CD1c-positive myeloid dendritic cell (primary cell): ENCODE results near the gene KRT71.

ENCODE experiments used
- DNase-seq: peaks from one replicate; pipeline ENCODE4 v3.0.0-alpha.2; 2016; ENCODE audit errors: extremely low spot score

The KRT71 gene

DNA sequence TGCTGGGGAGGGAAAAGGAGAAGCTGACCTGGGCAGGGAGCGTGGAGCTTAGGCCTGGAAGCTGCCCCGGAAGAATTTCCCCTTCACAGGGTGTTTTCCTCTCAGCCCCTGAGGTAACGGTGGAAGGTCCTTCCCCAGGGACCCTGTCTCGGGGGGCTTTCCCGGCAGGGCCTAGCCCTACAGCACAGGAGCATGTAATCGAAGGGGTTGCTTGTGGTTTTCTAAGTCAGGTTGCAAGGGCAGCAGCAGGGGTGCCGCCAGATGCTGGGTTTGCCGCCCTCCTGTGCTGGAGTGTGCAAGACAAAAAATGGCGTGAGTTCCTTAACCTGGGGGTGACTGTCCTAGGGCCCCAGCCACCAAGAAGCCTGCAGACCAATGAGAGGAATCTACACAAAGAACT is 22.3 kb upstream of the KRT71 start:
- DNase-seq: no peak

DNA sequence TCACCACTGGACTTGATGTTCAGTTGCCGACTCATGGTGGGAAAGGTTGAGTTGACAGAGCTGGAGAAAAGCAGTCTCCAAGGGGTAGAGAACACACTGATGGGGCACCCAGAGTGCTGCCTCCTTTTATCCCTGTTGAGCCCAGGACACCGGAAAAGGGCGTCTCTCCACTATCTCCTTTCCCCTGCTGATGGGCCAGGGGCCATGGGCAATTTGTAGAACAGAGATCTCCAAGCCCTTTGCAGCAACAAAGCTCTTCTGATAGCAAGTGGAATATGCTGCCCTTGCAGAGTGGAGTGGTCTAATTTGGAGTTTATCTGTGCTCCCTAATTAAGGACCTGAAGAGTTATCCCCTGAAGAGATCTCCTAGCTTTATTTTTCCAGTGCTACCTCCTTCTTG is 20.8 kb upstream of the KRT71 start, which contains the start of gene KRT74:
Gene KRT74 (minus strand): TSS at position 101 of the 400 bp plus-strand sequence. CDS start 66 bp downstream, at position 35.
- DNase-seq: no peak

- DNase-seq: no peak
Measured at GRCh38 chr12:52573306-52573705, 20.4 kb upstream of the KRT71 start.

DNA sequence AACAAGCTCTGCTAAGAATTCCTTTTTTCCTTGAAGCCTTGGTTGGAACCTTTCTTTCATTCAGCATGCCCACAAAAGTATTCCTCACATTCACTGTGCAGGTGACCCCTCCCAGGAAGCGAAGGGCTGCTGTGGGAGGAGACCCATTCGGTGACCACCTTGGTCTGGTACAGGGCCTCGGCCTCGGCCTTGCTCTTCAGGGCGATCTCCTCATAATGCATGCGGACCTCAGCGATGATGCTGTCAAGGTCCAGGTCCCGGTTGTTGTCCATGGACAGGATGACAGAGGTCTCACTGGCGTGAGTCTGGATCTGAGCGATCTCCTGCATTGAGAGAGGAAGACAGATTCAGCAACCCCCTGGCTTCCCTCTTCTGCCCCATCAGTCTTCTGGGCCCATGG is 17.6 kb upstream of the KRT71 start:
- no peak for DNase-seq

- no peak for DNase-seq
Measured at GRCh38 chr12:52568111-52568510, 15.2 kb upstream of the KRT71 start.

DNA sequence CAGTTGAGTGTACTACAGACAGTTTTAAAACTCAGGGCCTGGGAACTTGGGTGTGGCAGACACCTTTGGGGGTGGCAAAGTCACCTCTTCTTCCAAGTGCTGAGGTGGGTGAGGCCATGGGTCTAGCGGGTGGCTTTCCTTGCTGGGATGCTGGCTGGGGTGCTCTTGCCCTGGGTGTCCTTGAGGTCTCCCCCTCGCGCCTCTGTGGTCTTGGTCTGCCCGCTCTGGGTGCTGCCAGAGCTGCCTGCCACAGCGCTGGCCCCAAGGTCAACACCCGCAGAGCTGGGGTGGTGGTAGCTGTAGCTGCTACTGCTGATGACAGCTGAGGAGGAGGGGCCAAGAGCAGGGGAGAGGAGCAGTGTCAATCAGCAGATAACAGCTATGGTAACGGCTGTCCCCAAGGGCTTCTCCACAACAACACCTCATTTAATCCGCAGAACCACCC is 13.9 kb upstream of the KRT71 start:
- DNase-seq: peak; percentile 11

- DNase-seq: no peak
Measured at GRCh38 chr12:52564582-52564981, 11.6 kb upstream of the KRT71 start.

- no peak for DNase-seq
Measured at GRCh38 chr12:52561880-52562449, 9.0 kb upstream of the KRT71 start.

- DNase-seq: no peak
Measured at GRCh38 chr12:52559979-52560378, 7.0 kb upstream of the KRT71 start.

DNA sequence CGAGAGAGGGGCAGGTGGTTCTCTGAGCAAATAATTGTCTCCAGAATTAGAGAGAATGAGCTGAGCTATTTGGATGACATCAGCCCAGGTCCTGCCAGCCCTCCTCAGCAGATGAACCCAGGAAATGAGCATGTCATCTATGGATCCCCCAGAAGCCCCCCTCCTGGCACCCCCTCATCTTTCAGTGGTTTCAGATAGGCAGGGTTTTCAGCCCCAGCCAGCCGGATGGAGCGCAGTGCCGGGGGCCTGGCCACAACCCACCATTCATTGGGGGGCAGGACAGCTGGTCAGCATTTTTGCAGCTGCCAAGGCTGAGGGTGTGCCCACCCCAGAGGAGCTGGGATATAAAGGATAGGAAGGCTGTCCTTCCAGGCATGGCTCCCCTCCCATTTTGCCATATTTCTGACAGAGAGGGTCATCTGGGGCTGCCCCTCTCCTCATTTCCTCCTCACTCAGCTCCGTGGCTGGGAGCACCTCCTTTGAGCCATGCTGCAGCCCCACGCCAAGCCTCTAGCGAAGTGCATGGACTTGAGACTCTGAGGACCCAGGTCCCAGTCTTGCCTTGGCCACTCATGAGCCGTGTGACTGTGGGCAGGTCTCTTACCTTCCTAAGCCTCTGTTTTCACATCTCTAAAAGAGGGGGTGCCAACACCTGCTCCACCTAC is 6.0 kb upstream of the KRT71 start:
- no peak for DNase-seq

- no peak for DNase-seq
Measured at GRCh38 chr12:52557476-52557875, 4.5 kb upstream of the KRT71 start.

GRCh38 chr12:52555577-52555976 is 2.6 kb upstream of the KRT71 start:
- no peak for DNase-seq

GRCh38 chr12:52552055-52552454 is 890 bp downstream of the KRT71 start:
- DNase-seq: no peak

GRCh38 chr12:52551216-52551865 is 1.6 kb downstream of the KRT71 start:
- DNase-seq: no peak

DNA sequence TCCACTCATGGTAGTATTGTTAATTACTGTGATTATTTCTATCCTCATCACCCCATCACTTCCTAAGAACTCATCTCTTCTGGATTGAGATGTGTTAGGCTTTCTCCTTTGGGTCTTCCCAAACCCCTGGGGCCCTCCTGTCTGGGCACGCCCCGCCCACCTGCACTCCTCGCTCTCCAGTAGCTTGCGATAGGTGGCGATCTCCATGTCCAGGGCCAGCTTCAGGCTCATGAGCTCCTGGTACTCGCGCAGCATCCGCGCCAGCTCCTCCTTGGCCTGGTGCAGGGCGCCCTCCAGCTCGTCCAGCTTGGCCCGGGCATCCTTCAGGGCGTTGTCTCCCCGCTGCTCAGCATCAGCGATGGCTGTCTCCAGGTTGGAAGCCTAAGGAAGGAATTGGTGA is 6.8 kb downstream of the KRT71 start:
- DNase-seq: no peak

DNA sequence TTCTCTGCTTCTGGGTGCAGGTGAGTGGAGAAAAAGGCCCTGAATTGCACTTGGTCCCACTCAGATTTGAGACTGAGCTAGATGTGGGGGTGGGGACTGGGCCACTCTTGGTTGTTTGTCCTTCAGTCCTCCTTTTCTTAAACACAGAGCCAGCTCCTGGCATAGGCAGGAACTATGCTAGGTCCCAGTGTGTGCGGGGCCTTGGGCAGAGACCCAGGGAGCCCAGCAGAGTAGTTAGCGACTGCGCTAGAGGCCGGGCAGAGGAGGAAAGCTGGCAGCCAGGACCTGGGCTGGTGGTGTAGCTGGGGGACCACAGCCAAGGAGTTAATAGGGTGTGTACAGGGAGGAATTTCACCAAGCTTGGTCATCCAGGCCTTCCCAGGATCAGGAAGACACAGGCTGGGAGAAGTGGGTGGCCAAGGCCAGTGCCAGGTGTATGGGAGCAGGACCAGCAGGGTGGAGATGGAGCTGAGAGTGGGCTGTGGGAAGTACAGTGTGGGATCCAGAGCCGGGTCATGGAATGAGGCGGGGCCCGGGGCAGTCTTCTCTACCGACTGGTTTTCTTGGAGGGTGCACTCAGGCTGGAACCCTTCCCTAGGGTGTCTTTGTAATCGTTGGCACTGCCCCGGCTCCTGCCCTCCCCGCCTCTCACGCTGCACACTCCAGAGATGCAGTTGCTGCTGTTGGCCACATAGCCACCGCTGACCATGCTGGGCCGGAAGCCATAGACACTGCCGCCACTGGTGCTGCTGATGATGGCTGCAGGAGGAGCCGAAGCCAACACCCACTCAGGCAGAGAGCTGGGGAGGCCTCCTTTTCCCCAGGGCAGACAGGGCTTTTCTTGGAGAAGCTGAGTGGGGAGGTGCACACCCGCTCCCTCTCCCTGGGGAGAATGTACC is 8.7 kb downstream of the KRT71 start:
- DNase-seq: no peak

- no peak for DNase-seq
Measured at GRCh38 chr12:52542785-52543318, 10.1 kb downstream of the KRT71 start.

DNA sequence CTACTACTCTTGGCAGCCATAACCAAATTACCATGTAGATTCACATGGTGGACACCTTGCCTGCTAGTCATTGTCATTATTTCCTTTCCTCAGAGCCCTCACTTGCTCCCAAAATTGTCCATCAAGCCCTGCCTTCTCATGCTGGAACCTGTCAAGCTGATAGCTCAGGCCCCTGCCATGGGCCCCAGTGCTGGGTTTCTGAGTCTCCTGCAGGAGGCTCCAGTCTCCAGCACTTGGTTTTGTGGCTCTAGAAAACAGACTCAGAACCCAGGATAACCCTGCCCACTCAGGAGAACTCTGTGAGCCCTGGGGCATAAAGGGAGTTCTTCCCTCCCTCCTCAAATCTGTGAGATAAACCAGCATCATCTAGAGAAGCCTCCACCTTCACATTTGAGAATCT is 10.8 kb downstream of the KRT71 start:
- no peak for DNase-seq

- DNase-seq: no peak
Measured at GRCh38 chr12:52541709-52542108, 11.2 kb downstream of the KRT71 start.

DNA sequence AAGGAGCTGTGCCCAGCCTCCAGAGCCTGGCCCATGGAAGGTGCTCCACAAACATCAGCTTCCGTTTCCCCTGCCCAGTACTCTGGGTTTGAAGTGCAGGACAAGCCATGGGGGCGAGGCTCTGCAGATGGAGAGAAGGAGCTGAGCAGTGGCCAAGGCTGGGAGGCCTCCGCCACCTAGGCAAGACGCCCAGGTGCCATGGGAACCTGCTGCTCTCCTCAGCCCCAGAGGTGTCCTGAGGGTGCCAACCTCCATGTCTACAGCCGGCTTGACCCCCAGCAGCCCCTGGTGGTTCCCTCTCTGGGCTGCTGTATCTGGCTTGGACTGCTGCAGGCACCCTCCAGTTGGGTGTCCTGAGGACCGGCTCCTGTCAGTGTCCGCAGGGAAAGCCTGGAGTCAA is 12.4 kb downstream of the KRT71 start:
- no peak for DNase-seq

- no peak for DNase-seq
Measured at GRCh38 chr12:52539821-52540173, 13.1 kb downstream of the KRT71 start.
